Measurements from ENCODE around the gene TM2D3. TPM values are rescaled to one million over a fixed set of nuclear protein-coding genes. Genes with fewer than 3 reads are reported as not detected.

The TM2D3 gene
- total RNA-seq, 1 experiment from 2014 or later: 34.9 TPM

- H2BK20ac ChIP-seq (ENCODE audit: low read depth, low read length, poor library complexity, severe bottlenecking): no peak overlapping the region
- Mint-ChIP-seq H3K9me3 (peaks cover 21 to 30% of the 10 kb centered on the region in 2 experiments), H3K27ac (no peak overlapping the region), H3K4me1 (peaks cover 14 to 25% of the 10 kb centered on the region in 2 experiments), H3K4me3 (no peak overlapping the region; a peak in 1 of 5 replicates), H3K36me3 (ENCODE audit: insufficient read depth in 1 of 3, low read depth in 3 of 3) (peaks cover 23 to 35% (median 23%) of the 10 kb centered on the region in 3 experiments), H3K27me3 (ENCODE audit: low read depth) (no peaks in the 10 kb centered on the region)
- H3K4me1 ChIP-seq (ENCODE audit: insufficient read depth, low read length): no peaks in the 10 kb centered on the region
- no peaks in the 10 kb centered on the region for H3K23me2 ChIP-seq (ENCODE audit: insufficient read length, low read depth, low read length, poor library complexity, severe bottlenecking)
- no peak overlapping the region for H4K5ac ChIP-seq (ENCODE audit: insufficient read length, low read depth, low read length)
- no peak overlapping the region for H2AFZ ChIP-seq (ENCODE audit: low read length)
- no peak overlapping the region for H2BK12ac ChIP-seq (ENCODE audit: insufficient read length, low read depth, low read length)
- no CpG with 5 or more reads among the region's 1 CpG for WGBS (ENCODE audit: extremely low coverage, insufficient read length, low lambda C conversion rate)
- no peaks in the 10 kb centered on the region for H3K9me3 ChIP-seq (ENCODE audit: control insufficient read depth, low read depth, low read length)
- H2AK5ac ChIP-seq (ENCODE audit: insufficient read length, low read length): no peak overlapping the region
- no peak for TF ChIP-seq CTCF (conservative IDR thresholded peaks at IDR 0.05)
- no peak overlapping the region for H4K8ac ChIP-seq (replicated peaks; ENCODE audit: insufficient read length, low read depth, low read length)
- no peak overlapping the region for H3K4me2 ChIP-seq (ENCODE audit: insufficient read depth, insufficient read length, low read length)
- H2BK15ac ChIP-seq (ENCODE audit: low read depth, low read length): no peak overlapping the region
- H4K20me1 ChIP-seq (ENCODE audit: control insufficient read depth, insufficient read depth, insufficient read length): no peaks in the 10 kb centered on the region
- no peak overlapping the region for H3K4ac ChIP-seq (ENCODE audit: low read depth, low read length)
- H4K91ac ChIP-seq (ENCODE audit: insufficient read length, low read depth, low read length): no peak overlapping the region
- no peak overlapping the region for H3T11ph ChIP-seq (ENCODE audit: low read length)
- H3K79me2 ChIP-seq (ENCODE audit: insufficient read depth, low read length): 0 out of 2 replicates have a peak, but pooled peaks cover 2% of the 10 kb centered on the region
- no peak for DNase-seq
- no peaks in the 10 kb centered on the region for H3K27me3 ChIP-seq (ENCODE audit: insufficient read depth, low read length)
- H3K56ac ChIP-seq (ENCODE audit: insufficient read length, low read depth, low read length): no peak overlapping the region
- H2BK5ac ChIP-seq (ENCODE audit: insufficient read length, low read length): no peak overlapping the region
- H3K18ac ChIP-seq (ENCODE audit: insufficient read length, low read depth, low read length): no peak overlapping the region
- H2BK120ac ChIP-seq (ENCODE audit: low read depth, low read length, poor library complexity, severe bottlenecking): no peak overlapping the region
- H3K23ac ChIP-seq (ENCODE audit: insufficient read length, low read depth, low read length): no peak overlapping the region
- H3K27ac ChIP-seq (ENCODE audit: insufficient read length, low read depth, low read length): no peak overlapping the region
- H3K79me1 ChIP-seq (ENCODE audit: insufficient read depth, low read depth, low read length, poor library complexity, severe bottlenecking): no peaks in the 10 kb centered on the region
- H3K9ac ChIP-seq (ENCODE audit: extremely low read depth, insufficient read length, low read length): no peak overlapping the region
- H3K14ac ChIP-seq (ENCODE audit: insufficient read depth, low read length): no peak overlapping the region
Measured at GRCh38 chr15:101625980-101626379, 26.2 kb downstream of the TM2D3 start.

Data from H9 (cell line).